Measurements from ENCODE around the gene NYAP1. TPM values are rescaled to one million over a fixed set of nuclear protein-coding genes. Genes with fewer than 3 reads are reported as not detected.
"Not testable (repeated sequence)": the region's sequence is repeated elsewhere in the genome, so short reads cannot be mapped to it uniquely, and the experiment has no call there.

The NYAP1 gene
- total RNA-seq, 1 donor from 2014 or later = 1.2 TPM

- no peak for DNase-seq (ENCODE audit: low read depth)
- TF ChIP-seq CTCF (conservative IDR thresholded peaks at IDR 0.05; ENCODE audit: low read depth, low read length) = no peak
- no peak overlapping the region for H3K4me3 ChIP-seq (ENCODE audit: low read depth, low read length)
These were observed 31.2 kb upstream of the NYAP1 start for GRCh38 chr7:100452513-100452912.

GRCh38 chr7:100453854-100454253 is 29.9 kb upstream of the NYAP1 start:
- H3K4me3 ChIP-seq (ENCODE audit: low read depth, low read length); DNase-seq (ENCODE audit: low read depth): not testable (repeated sequence)

GRCh38 chr7:100455206-100455605 is 28.5 kb upstream of the NYAP1 start:
- no peak for TF ChIP-seq CTCF (conservative IDR thresholded peaks at IDR 0.05; ENCODE audit: low read depth, low read length)
- H3K4me3 ChIP-seq (ENCODE audit: low read depth, low read length) = no peak overlapping the region
- DNase-seq (ENCODE audit: low read depth) = no peak

- peak; percentile 2 for TF ChIP-seq CTCF (conservative IDR thresholded peaks at IDR 0.05; ENCODE audit: low read depth, low read length)
- H3K4me3 ChIP-seq (ENCODE audit: low read depth, low read length) = no peak overlapping the region
- DNase-seq (ENCODE audit: low read depth) = no peak
These were observed 27.2 kb upstream of the NYAP1 start for GRCh38 chr7:100456562-100456961.

GRCh38 chr7:100457033-100457432 is 26.7 kb upstream of the NYAP1 start:
- DNase-seq (ENCODE audit: low read depth) = no peak
- no peak overlapping the region for H3K4me3 ChIP-seq (ENCODE audit: low read depth, low read length)
- no peak for TF ChIP-seq CTCF (conservative IDR thresholded peaks at IDR 0.05; ENCODE audit: low read depth, low read length)

- no peak within 1 kb of the TSS for H3K4me3 ChIP-seq (ENCODE audit: low read depth, low read length)
- no peak for TF ChIP-seq CTCF (conservative IDR thresholded peaks at IDR 0.05; ENCODE audit: low read depth, low read length)
- DNase-seq (ENCODE audit: low read depth) = no peak
These were observed 19.5 kb upstream of the NYAP1 start, which contains the start of gene SPACDR for GRCh38 chr7:100464210-100464660. SPACDR (minus strand) TSS chr7:100464260; CDS start chr7:100464025, 235 bp downstream.

- TF ChIP-seq CTCF (conservative IDR thresholded peaks at IDR 0.05; ENCODE audit: low read depth, low read length) = no peak
- DNase-seq (ENCODE audit: low read depth) = no peak
- no peak overlapping the region for H3K4me3 ChIP-seq (ENCODE audit: low read depth, low read length)
These were observed 18.9 kb upstream of the NYAP1 start for GRCh38 chr7:100464791-100465190.

All from epithelial cell of proximal tubule (primary cell).